ENCODE data around the gene FCRL5.

Gene FCRL5

DNA sequence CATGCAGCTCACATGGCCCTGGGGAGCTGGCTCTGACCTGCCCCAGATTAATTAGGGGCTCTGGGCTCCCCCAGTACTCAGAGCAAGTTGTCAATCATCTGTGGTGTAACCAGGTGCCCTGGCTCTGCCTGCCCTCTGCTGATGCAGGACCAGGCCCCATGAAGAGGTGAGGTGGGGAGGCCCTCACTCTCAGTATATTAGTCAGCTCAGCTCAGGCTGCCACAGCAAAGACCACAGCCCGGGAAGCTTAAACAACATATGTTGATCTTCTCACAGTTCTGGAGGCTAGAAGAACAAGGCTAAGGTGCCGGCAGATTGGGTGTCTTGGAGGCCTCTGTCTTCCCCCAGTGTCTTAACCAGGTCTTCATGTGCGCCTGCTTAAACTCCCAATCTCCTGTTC is 66.5 kb downstream of the FCRL5 start:
- Histone ChIP-seq H3K4me2 (no peak overlapping the region), H3K9ac (no peak overlapping the region), H3K9me3 (replicated peaks in 1 of 11) (peaks cover 0 to 4% (median 0%) of the 10 kb centered on the region in 11 experiments; a peak in 2 of 22 replicates), H4K20me1 (no peaks in the 10 kb centered on the region), H3K4me1 (0 out of 20 replicates have a peak, but pooled peaks cover 0 to 5% (median 0%) of the 10 kb centered on the region in 10 experiments), H3K36me3 (no peaks in the 10 kb centered on the region), H3K27me3 (no peaks in the 10 kb centered on the region), H3K4me3 (no peak overlapping the region), H3K27ac (no peak overlapping the region)
- no peak for TF ChIP-seq Cebpa-rat (IDR thresholded peaks at IDR 0.05)

DNA sequence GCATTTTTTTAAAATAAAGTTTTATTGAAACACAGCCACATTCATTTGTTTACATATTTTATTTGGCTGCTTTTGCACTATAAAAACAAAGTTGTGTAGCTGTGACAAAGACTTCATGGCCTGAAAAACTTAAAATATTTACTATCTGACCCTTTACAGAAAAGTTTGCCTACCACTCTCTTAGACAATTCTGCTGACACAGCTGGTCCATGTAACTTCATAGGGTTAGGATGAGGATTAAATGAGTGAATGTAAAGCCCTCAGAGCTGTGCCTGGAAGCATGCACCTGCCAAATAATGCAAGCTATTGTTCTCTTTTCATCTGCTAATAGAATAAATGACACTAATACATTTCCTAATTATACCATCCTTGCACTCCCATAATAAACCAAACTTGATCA is 67.7 kb downstream of the FCRL5 start:
- no peak for TF ChIP-seq Cebpa-rat (IDR thresholded peaks at IDR 0.05)
- H3K4me2 ChIP-seq: no peak overlapping the region
- no peaks in the 10 kb centered on the region for H4K20me1 ChIP-seq
- peaks cover 5 to 17% (median 12%) of the 10 kb centered on the region in 11 experiments; a peak in 21 of 22 replicates for H3K9me3 ChIP-seq (replicated peaks in 1 of 11)
- H3K27me3 ChIP-seq: no peaks in the 10 kb centered on the region
- no peak overlapping the region for H3K4me3 ChIP-seq
- no peaks in the 10 kb centered on the region for H3K36me3 ChIP-seq
- no peak overlapping the region for H3K9ac ChIP-seq
- H3K27ac ChIP-seq: no peak overlapping the region
- 0 out of 20 replicates have a peak, but pooled peaks cover 0 to 5% (median 0%) of the 10 kb centered on the region in 10 experiments for H3K4me1 ChIP-seq

DNA sequence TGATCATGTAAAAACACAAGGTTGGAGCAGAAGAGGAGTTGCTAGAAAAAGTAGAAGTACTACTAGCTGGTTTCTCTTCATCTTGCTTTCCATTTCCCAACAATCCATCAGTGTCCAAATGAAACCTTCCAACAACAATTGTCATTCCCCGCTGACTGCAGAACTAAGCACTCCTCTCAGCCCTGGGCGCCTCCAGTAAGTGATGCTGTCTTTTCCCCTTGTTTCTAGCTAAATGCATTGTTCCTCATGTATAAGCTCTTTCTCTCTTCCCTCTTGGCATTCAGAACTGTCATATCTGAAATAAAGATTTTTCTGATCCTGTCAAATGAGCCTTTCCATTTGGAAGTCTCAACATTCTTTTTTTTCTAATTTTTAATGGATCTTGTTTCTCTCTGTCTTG is 68.7 kb downstream of the FCRL5 start:
- Histone ChIP-seq H3K9me3 (replicated peaks in 1 of 11) (peaks cover 13 to 26% (median 21%) of the 10 kb centered on the region in 11 experiments), H3K27me3 (no peaks in the 10 kb centered on the region), H3K4me2 (no peak overlapping the region), H3K9ac (no peak overlapping the region), H3K4me1 (0 out of 20 replicates have a peak, but pooled peaks cover 0 to 5% (median 0%) of the 10 kb centered on the region in 10 experiments), H3K4me3 (no peak overlapping the region), H4K20me1 (no peaks in the 10 kb centered on the region), H3K27ac (no peak overlapping the region), H3K36me3 (peaks cover 0 to 3% (median 0%) of the 10 kb centered on the region in 11 experiments; a peak in 1 of 22 replicates)
- no peak for TF ChIP-seq Cebpa-rat (IDR thresholded peaks at IDR 0.05)

DNA sequence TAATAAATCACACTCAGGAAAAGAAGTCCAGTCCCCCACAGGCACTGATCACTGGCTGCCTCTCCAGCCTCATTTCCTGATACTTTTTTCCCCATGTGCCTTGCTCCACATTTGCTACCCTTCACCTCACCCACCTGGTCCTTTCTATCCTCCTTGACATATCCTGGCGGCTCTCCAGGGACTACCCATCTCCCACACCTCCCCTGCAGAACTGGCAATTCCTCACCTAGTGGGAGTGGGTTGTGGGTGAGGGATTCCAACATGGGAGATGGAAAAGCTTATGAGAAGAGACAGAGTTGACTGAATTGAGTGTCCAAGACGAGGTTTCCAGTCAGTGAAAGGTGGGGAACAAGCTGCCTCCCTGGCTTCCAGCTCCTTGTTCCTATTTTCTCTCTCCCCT is 69.6 kb downstream of the FCRL5 start:
- Histone ChIP-seq H3K4me3 (no peak overlapping the region), H3K36me3 (peaks cover 0 to 4% (median 0%) of the 10 kb centered on the region in 11 experiments; a peak in 1 of 22 replicates), H3K27ac (no peak overlapping the region), H3K4me1 (0 out of 20 replicates have a peak, but pooled peaks cover 0 to 5% (median 0%) of the 10 kb centered on the region in 10 experiments), H3K27me3 (no peaks in the 10 kb centered on the region), H3K9ac (no peak overlapping the region), H3K9me3 (replicated peaks in 1 of 11) (peaks cover 22 to 35% (median 30%) of the 10 kb centered on the region in 11 experiments), H3K4me2 (peak overlapping the region in 3 of 11 experiments; percentile 4 to 12 (median 4); a peak in 1 of 22 replicates), H4K20me1 (no peaks in the 10 kb centered on the region)
- no peak for TF ChIP-seq Cebpa-rat (IDR thresholded peaks at IDR 0.05)

DNA sequence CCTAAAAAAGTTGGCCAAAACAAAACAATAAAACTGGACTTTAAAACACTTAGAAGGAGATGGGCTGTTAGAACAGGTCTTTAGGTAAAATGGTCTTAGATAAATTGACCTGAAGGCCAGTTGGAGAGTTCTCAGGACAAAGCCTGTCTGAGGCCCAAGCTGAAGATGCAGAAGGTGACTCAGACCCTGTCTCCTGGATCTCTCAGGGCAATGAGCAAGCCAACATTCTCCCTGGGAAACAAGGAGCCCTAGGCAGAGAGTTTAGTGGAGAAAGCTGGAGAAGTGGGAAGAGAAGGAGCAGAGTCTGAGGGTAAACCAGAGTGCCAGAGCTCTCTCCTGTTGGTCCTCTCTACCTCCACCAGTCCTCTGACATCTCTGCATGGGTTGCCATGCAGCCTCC is 70.1 kb downstream of the FCRL5 start:
- Histone ChIP-seq H3K4me2 (0 out of 22 replicates have a peak overlapping the region, but pooled peaks of 3 of the 11 experiments have one; percentile 4 to 12 (median 4)), H3K36me3 (peaks cover 0 to 4% (median 0%) of the 10 kb centered on the region in 11 experiments; a peak in 1 of 22 replicates), H4K20me1 (no peaks in the 10 kb centered on the region), H3K27ac (no peak overlapping the region), H3K4me3 (no peak overlapping the region), H3K9ac (no peak overlapping the region), H3K27me3 (no peaks in the 10 kb centered on the region), H3K4me1 (0 out of 20 replicates have a peak, but pooled peaks cover 0 to 5% (median 0%) of the 10 kb centered on the region in 10 experiments), H3K9me3 (replicated peaks in 1 of 11) (peaks cover 28 to 41% (median 36%) of the 10 kb centered on the region in 11 experiments)
- no peak for TF ChIP-seq Cebpa-rat (IDR thresholded peaks at IDR 0.05)

DNA sequence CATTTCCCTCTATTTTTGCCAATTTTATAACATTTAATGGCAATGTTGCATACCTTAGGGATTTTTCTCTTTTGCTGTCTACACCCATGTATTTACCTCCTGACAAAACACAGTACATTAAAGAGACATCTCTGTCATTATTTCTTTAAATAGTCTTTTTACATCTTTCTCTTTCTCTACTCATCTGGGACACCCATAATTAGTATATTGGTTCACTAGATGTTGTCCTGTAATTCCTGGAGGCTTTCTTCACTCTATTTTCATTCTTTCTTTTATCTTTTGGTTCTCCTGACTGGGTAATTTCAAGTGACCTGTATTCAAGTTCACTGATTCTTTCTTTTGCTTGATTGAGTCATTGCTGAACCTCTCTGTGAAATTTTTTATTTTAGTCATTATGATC is 74.3 kb downstream of the FCRL5 start:
- H4K20me1 ChIP-seq: no peaks in the 10 kb centered on the region
- H3K4me2 ChIP-seq: no peak overlapping the region
- 0 out of 20 replicates have a peak, but pooled peaks cover 0 to 5% (median 0%) of the 10 kb centered on the region in 10 experiments for H3K4me1 ChIP-seq
- no peak overlapping the region for H3K4me3 ChIP-seq
- peaks cover 0 to 4% (median 0%) of the 10 kb centered on the region in 11 experiments; a peak in 1 of 22 replicates for H3K36me3 ChIP-seq
- H3K27ac ChIP-seq: no peak overlapping the region
- TF ChIP-seq Cebpa-rat (IDR thresholded peaks at IDR 0.05): no peak
- H3K27me3 ChIP-seq: no peaks in the 10 kb centered on the region
- no peak overlapping the region for H3K9ac ChIP-seq
- peaks cover 46 to 64% (median 59%) of the 10 kb centered on the region in 11 experiments for H3K9me3 ChIP-seq (replicated peaks in 1 of 11)

DNA sequence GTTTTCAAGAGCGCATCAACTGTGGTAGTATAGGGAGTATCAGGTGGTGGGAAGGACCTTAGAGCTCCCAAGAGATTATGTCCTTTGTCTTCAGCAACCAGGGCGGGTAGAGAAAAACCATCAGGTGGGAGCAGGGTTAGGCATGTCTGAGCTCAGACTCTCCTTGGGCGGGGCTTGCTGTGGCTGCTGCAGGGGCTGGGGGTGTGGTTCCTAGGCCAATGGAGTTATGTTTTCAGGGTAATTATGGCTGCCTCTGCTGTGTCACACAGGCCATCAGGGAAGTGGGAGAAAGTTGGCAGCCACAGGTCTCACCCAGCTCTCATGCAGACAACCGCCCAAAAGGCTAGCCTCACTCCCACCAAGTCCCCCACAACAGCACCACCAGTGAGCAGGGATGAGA is 74.9 kb downstream of the FCRL5 start:
- Histone ChIP-seq H3K27ac (no peak overlapping the region), H3K27me3 (no peaks in the 10 kb centered on the region), H4K20me1 (no peaks in the 10 kb centered on the region), H3K9ac (no peak overlapping the region), H3K4me1 (0 out of 20 replicates have a peak, but pooled peaks cover 0 to 2% (median 0%) of the 10 kb centered on the region in 10 experiments), H3K36me3 (peaks cover 0 to 4% (median 0%) of the 10 kb centered on the region in 11 experiments; a peak in 1 of 22 replicates), H3K4me2 (no peak overlapping the region), H3K4me3 (no peak overlapping the region), H3K9me3 (replicated peaks in 1 of 11) (peaks cover 46 to 64% (median 59%) of the 10 kb centered on the region in 11 experiments)
- TF ChIP-seq Cebpa-rat (IDR thresholded peaks at IDR 0.05): no peak

DNA sequence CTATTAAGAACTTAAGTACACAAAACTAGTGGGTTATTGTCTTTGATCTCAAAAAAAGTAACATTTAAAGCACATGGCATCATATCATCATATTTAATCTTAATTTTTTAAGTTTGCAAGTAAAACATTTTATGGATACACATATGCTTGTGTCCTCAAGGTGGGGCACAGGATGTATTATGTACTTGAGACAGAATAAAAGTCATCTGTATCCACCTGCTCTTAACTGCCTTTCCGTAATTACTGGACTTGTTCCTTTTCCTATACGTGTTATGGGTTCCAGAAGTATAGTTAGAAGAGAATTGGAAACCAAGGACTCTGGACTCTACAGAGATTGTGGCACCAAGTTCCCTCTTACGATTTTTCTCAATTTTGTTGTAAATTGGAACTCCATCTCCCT is 79.4 kb downstream of the FCRL5 start:
- Histone ChIP-seq H3K9ac (no peak overlapping the region), H3K4me1 (peaks cover 0 to 23% (median 8%) of the 10 kb centered on the region in 10 experiments; a peak in 13 of 20 replicates), H3K36me3 (no peaks in the 10 kb centered on the region), H3K9me3 (replicated peaks in 1 of 11) (peaks cover 26 to 33% (median 31%) of the 10 kb centered on the region in 11 experiments), H3K4me2 (no peak overlapping the region), H4K20me1 (no peaks in the 10 kb centered on the region), H3K4me3 (no peak overlapping the region), H3K27ac (no peak overlapping the region), H3K27me3 (no peaks in the 10 kb centered on the region)
- TF ChIP-seq Cebpa-rat (IDR thresholded peaks at IDR 0.05): no peak

DNA sequence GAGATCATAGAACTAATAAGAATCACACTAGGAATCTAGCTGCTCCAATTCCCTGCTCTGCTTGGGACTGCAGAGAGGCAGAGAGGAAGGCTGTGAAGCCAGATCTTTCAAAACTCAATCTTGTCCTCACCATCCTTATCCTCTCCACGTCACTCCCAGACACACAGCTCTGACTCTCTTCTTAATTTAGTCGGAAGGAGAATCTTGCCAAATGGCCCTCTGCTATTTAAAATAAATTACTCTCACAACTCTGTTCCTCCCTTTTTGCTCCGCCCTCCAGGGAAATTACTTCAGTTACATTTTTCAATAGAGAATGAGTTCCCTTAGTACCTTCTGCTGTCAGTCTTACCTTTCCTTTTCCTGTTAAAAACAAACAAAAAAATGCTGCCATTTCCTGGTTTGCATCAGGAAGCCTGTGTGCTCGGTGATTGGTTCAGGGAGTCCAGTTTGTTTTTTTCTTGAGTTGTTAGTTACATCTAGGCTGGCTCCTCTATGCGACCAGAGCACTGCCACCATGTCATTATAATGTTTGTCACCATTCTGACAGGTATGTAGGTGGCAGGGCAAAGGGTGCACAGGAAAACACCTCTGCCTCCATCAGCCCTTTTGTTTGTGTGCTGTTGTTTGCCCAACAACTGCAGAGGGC is 80.1 kb downstream of the FCRL5 start:
- Histone ChIP-seq H3K4me3 (no peak overlapping the region), H3K27ac (no peak overlapping the region), H3K36me3 (no peaks in the 10 kb centered on the region), H3K9ac (no peak overlapping the region), H4K20me1 (no peaks in the 10 kb centered on the region), H3K4me1 (peaks cover 0 to 23% (median 8%) of the 10 kb centered on the region in 10 experiments; a peak in 13 of 20 replicates), H3K27me3 (no peaks in the 10 kb centered on the region), H3K9me3 (replicated peaks in 1 of 11) (peaks cover 18 to 25% (median 23%) of the 10 kb centered on the region in 11 experiments), H3K4me2 (no peak overlapping the region)
- no peak for TF ChIP-seq Cebpa-rat (IDR thresholded peaks at IDR 0.05)

Measured in BLaER1 treated with 17β-estradiol and CSF1 and Interleukin-3, amounts not matched to agents 10 nM and 100 nM (cell line).